ENCODE measurements around the gene TMEM115. TPM values are rescaled to one million over a fixed set of nuclear protein-coding genes. Genes with fewer than 3 reads are reported as not detected.

Gene TMEM115
- total RNA-seq, 1 donor from 2014 or later: 42.5 TPM

DNA sequence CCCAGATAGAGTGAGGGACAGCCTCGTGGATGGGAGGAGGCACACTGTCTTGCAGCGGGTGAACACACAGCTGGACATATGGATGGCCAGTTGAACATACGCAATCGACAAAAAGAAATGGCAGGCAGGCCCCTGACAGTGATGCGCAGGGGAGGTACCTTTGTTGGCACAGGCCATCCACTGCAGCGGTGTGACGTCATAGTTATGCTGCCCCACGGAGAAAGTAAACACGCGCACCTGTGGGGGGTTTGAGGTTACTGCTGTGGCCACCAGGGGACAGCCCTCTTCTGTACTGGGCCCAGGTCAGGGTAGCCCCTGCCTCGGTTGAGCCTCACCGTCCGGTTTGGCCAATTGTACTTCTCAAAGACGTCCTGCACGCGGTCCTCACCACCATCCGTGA lies 19.4 kb upstream of the TMEM115 start:
- Mint-ChIP-seq H3K36me3 (ENCODE audit: unreplicated experiment) (no peaks in the 10 kb centered on the region), H3K4me3 (ENCODE audit: unreplicated experiment) (no peak overlapping the region), H3K9me3 (ENCODE audit: unreplicated experiment) (peaks cover 5% of the 10 kb centered on the region), H3K27me3 (ENCODE audit: unreplicated experiment) (peaks cover 5% of the 10 kb centered on the region), H3K4me1 (ENCODE audit: low read depth, unreplicated experiment) (peaks cover 16% of the 10 kb centered on the region), H3K27ac (ENCODE audit: unreplicated experiment) (no peak overlapping the region)
- TF ChIP-seq, protein P1, sequence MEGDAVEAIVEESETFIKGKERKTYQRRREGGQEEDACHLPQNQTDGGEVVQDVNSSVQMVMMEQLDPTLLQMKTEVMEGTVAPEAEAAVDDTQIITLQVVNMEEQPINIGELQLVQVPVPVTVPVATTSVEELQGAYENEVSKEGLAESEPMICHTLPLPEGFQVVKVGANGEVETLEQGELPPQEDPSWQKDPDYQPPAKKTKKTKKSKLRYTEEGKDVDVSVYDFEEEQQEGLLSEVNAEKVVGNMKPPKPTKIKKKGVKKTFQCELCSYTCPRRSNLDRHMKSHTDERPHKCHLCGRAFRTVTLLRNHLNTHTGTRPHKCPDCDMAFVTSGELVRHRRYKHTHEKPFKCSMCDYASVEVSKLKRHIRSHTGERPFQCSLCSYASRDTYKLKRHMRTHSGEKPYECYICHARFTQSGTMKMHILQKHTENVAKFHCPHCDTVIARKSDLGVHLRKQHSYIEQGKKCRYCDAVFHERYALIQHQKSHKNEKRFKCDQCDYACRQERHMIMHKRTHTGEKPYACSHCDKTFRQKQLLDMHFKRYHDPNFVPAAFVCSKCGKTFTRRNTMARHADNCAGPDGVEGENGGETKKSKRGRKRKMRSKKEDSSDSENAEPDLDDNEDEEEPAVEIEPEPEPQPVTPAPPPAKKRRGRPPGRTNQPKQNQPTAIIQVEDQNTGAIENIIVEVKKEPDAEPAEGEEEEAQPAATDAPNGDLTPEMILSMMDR (IDR thresholded peaks at IDR 0.05; ENCODE audit: partially characterized antibody, unreplicated experiment): no peak
- no peak for DNase-seq

DNA sequence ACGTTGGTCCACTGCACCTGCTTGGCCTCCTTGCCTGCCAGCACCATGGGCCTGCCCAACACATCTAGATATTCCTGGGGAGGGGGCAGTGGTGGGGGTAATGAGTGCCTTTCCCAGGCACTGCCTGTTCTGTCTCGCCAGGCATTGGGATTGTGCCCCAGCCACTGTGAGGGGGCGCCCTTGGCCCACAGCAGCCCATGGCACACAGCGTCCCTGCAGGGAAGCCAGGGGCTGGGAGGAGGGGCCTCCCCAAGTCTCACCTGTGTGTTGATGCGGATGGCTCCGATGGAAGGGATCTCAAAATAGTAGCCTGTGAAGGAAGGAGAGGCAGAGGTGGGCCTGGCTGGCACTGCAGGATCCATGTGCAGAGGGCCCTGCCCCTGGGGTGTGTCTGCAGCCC lies 18.7 kb upstream of the TMEM115 start:
- Mint-ChIP-seq H3K27ac (ENCODE audit: unreplicated experiment) (no peak overlapping the region), H3K9me3 (ENCODE audit: unreplicated experiment) (peaks cover 4% of the 10 kb centered on the region), H3K36me3 (ENCODE audit: unreplicated experiment) (no peaks in the 10 kb centered on the region), H3K4me1 (ENCODE audit: low read depth, unreplicated experiment) (peaks cover 16% of the 10 kb centered on the region), H3K4me3 (ENCODE audit: unreplicated experiment) (no peak overlapping the region), H3K27me3 (ENCODE audit: unreplicated experiment) (peaks cover 3% of the 10 kb centered on the region)
- TF ChIP-seq, protein P1 (IDR thresholded peaks at IDR 0.05; ENCODE audit: partially characterized antibody, unreplicated experiment): no peak
- no peak for DNase-seq

DNA sequence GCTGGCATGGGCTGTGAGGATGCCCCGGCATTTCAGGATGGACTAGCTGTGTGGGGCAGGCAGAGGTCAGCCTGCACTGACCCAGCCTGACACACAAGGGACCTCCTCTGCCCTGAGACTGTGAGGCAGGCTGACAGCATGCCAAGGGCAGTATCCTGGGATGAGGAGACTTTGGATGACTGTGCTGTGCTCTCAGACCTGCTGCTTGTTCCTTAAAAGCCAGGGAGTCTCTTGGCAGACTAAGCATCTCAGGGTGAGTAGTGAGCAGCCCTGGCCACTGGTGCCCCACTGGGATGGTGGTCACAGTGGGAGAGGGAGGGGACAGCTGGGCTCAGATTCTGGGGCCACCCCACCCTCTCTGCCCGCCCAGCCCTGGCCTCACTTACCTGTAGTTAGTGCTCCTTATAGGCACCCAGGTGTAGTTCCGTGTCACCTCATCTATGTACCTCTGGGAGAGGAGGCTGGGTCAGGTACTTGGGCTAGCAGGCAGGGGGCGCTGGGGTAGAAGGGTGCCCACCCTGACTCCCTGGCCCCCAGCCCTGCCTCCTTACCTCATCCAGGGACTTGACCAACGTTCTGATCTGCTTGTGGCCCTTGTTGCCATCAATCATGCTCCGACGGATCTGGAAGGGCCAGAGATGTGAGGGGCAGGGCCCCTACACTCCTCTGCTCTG lies 16.1 kb upstream of the TMEM115 start:
- H3K4me1 Mint-ChIP-seq (ENCODE audit: low read depth, unreplicated experiment): peaks cover 9% of the 10 kb centered on the region
- no peak overlapping the region for H3K27ac Mint-ChIP-seq (ENCODE audit: unreplicated experiment)
- TF ChIP-seq, protein P1 (IDR thresholded peaks at IDR 0.05; ENCODE audit: partially characterized antibody, unreplicated experiment): no peak
- peaks cover 6% of the 10 kb centered on the region for H3K9me3 Mint-ChIP-seq (ENCODE audit: unreplicated experiment)
- no peak overlapping the region for H3K4me3 Mint-ChIP-seq (ENCODE audit: unreplicated experiment)
- DNase-seq: no peak
- no peaks in the 10 kb centered on the region for H3K36me3 Mint-ChIP-seq (ENCODE audit: unreplicated experiment)
- H3K27me3 Mint-ChIP-seq (ENCODE audit: unreplicated experiment): peaks cover 8% of the 10 kb centered on the region

DNA sequence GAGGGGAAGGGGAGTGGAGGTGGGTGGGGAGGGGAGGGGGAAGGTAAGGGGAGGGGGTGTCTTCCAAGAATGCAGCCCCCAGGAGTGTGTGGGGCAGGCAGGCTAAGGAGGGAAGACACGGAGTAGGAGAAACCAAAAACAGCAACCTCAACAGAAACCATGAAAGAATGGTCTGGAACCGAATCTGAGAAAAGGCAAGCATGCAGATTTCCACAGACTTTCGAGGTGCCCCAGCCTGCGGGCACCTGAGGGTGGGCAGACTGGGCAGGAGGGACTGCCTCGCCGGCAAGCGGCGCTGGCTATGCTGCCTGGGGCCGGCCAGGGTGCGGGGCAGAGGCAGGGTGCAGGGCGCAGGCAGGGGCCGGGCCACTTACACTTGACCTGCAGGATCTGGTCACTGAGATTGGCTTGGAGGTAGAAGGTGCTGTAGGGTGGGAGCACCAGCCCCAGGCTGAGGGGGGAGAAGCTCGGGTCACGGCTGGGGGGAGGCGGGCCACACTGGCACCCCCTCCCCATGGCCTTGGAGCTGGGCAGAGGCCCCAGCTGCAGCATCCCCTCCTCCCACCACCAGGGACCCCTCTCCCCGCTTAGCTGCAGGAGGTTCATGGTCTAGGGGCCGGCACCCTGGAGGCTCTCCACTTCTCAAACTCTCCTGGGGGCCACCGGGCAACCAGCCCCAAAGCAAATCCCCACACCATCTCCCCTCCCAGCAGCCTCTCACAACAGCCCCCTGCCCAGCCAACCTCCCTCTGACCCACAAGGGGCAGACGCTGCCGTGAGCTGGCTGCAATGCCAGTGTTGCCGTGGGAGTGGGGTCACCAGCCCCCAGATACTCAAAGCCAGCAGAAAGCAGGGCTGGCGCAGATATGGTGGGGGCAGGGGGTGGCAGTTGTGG lies 15.3 kb upstream of the TMEM115 start:
- H3K4me1 Mint-ChIP-seq (ENCODE audit: low read depth, unreplicated experiment): peaks cover 7% of the 10 kb centered on the region
- H3K9me3 Mint-ChIP-seq (ENCODE audit: unreplicated experiment): peaks cover 5% of the 10 kb centered on the region
- peaks cover 4% of the 10 kb centered on the region for H3K27me3 Mint-ChIP-seq (ENCODE audit: unreplicated experiment)
- TF ChIP-seq, protein P1 (IDR thresholded peaks at IDR 0.05; ENCODE audit: partially characterized antibody, unreplicated experiment): peak; percentile 15
- H3K27ac Mint-ChIP-seq (ENCODE audit: unreplicated experiment): no peak overlapping the region
- H3K4me3 Mint-ChIP-seq (ENCODE audit: unreplicated experiment): no peak overlapping the region
- DNase-seq: no peak
- no peaks in the 10 kb centered on the region for H3K36me3 Mint-ChIP-seq (ENCODE audit: unreplicated experiment)
